Cardiac fibroblast (primary cell): ENCODE measurements around the gene RNF175.

ENCODE experiments used
- DNase-seq, 2 donors: peaks; one replicate each; pipeline versions ENCODE4 v3.0.0 to v3.0.0-alpha.2; 2010; ENCODE audit warnings: low read depth in 2 of 2
- H3K4me3 ChIP-seq, 2 donors: replicated peaks in 1 of 2; 1 replicate in 1 of 2; 2 replicates in 1 of 2; pipeline ENCODE4 v1.5.1; 2011; ENCODE audit warnings: low read depth in 2 of 2, low read length in 2 of 2, mild to moderate bottlenecking in 2 of 2, moderate library complexity in 1 of 2
- TF ChIP-seq, protein P1 (sequence below): IDR thresholded peaks from one replicate; pipeline ENCODE4 v1.5.1; 2011; ENCODE audit warnings: low read depth, mild to moderate bottlenecking, low read length, inconsistent platforms

Gene RNF175

DNA sequence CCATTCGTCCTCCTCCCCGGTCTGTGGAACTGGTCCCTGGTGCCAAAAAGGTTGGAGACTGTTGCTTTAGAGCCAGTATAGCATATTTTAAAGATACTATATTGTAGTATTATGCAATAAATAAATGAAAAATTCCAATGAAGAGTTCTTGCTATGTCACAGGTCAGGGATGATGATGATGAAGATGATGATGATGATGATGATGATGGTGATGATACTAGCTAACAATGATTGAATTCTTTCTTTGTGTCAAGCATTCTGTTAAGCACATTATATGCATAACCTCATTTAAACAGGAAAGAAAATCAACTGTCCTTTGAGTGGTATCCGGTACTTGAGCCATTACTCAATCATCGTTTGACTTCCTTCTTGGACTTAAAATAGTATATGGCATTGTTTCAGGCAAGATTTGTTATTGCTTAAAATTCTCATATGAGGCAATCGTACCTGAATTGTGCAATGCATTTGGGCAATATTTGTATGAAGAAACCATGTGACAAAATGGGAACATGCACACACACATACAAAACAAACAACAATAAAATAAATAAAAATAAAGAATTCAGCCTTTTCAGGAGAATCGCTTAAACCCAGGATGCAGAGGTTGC lies 98.5 kb downstream of the RNF175 start:
- DNase-seq: peak; percentile 74 to 94
- H3K4me3 ChIP-seq: no peak overlapping the region
- TF ChIP-seq, protein P1, sequence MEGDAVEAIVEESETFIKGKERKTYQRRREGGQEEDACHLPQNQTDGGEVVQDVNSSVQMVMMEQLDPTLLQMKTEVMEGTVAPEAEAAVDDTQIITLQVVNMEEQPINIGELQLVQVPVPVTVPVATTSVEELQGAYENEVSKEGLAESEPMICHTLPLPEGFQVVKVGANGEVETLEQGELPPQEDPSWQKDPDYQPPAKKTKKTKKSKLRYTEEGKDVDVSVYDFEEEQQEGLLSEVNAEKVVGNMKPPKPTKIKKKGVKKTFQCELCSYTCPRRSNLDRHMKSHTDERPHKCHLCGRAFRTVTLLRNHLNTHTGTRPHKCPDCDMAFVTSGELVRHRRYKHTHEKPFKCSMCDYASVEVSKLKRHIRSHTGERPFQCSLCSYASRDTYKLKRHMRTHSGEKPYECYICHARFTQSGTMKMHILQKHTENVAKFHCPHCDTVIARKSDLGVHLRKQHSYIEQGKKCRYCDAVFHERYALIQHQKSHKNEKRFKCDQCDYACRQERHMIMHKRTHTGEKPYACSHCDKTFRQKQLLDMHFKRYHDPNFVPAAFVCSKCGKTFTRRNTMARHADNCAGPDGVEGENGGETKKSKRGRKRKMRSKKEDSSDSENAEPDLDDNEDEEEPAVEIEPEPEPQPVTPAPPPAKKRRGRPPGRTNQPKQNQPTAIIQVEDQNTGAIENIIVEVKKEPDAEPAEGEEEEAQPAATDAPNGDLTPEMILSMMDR: no peak
